GM18861 (cell line): ENCODE data around the gene LAMA5.

Experiments used
- ATAC-seq: cut with Tn5 transposase; IDR thresholded peaks from one replicate; pipeline ENCODE4 v1.9.1; 2021; ENCODE audit not compliant: unreplicated experiment

The LAMA5 gene

DNA sequence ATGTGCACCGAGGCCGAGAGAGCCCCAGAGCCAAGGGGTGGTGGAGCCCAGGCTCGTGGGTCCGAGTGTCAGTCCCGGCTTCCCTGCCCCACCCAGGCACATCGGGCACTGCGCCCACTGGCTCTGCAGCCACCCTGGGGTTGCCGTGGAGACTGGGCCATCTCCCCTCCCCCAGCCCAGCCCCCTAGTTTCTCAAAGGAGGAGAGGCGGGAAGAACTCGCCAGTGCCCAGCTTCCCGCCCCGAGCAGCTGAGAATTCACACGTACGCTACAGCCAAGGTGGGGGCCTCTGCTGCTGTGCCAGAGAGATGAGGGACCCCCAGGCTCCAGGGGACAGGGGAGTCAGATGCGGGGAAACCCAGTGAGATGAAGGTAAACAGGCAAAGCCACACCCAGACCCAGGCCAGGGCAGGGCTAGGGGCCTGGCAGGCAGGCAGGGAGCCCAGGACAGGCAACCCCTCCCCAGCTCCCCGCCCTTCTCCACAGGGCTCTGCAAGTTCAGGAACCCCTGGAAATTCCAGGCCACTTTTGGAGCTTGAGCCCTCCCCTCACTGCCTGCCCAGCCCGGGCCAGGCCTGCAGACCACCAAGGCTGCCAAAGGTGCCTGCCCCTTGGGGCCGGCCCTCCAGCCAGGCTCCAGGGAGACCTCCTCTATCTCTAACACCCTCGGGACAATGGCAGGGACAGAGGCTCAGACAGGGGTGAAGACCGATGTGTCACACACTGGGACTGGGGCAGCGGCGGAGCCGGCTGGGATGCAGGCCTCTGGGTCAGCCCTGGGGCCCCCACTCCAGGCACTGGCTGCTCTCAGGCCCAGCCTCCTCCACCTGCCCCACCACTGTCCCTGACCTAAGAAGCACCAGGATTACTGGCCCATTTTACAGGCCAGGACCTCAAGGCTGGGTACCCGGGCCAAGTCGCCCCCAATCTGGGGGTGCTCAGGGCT, 6.0 kb downstream of the LAMA5 start:
- no peak for ATAC-seq

DNA sequence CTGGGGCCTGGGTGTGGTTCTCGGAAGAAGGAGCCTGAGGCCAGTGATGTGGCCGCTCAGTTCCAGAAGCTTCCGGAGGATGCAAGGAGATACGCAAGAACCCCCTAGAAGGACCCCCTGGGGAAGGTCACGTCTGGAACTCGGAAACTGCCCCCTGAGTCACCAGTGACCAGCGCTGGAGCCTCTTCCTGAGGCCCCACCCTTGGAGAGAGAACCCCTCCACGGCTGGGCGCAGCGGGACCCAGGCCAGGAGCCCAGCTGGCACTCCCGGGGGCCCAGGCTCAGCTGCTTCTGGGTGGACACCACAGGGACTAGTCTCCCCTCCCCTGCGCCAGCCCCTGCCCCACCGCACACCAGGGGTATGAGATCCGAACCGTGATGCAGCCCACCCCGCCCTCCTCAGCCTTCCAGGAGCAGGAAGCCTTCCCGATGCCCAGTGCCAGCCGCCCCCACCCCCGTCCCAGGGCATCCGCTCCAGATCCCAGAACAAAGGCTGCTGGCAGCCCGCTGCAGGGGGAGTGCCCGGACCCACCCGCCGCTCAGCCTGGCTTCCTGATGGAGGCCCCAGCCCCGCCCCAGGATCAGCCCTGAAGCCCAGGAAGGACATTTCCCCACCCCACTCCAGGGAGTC, 7.5 kb downstream of the LAMA5 start:
- no peak for ATAC-seq

DNA sequence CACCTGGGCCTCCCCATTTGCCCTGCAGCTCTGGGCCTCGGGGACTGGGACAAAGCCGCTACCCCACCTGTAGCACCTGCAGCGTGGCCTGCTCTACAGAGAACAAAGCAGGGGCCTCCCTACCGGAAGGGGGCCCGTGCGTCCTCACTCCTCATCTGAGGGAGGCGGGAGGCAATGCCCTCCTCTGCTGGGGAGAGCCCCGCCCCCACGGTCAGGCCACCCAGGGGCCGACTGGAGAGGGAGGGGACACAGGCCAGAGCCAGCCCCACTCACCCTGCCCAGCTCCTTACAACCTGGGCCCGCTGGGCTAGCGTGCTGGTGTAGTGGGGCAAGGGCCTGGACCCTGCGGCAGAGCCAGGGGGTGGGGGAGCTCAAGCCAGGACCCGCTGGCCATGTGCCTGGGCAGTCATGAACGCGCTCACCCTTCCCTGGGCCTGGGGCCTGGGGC, 8.0 kb downstream of the LAMA5 start:
- ATAC-seq, result no peak

DNA sequence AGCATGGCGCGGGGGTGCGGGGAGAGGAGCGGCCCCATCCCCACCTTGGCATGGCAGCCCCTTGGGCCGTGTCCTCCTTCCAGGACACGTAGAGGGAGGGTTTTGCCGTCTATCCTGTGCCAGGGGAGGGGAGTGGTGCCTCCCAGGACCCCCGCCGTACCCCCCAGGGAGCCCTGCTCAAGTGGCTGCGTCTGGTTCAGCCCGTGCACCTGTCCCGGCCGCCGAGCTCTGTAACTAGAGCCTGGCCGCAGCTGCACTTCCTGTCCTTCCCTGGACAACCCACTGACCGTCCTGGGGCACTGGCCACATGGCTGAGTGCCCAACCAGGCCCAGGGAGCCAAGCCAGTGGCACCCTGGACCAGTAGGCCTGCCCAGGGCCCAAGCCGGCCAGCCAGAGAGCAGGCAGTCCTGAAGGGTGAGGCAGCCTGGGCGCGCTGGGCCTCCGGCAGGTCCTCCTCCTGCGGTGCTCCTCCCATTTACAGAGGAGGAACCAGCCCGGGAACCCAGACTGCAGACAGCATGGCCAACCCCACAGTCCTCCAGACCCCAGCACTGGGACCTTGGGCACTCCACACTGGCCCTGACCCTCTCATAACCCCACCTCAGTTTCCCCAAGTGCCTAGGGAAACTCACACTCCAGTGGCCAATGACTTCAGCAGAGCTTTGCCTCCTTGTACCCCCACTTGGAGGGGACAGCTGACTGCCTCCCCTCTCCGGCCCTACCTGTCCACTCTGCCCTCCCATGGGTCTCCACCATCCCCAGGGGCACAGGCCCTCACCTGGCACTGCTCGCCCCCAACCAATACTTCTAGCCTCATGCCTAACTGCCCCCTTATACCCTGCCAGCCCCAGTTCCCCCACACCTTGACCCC, 8.7 kb downstream of the LAMA5 start:
- ATAC-seq, result no peak

DNA sequence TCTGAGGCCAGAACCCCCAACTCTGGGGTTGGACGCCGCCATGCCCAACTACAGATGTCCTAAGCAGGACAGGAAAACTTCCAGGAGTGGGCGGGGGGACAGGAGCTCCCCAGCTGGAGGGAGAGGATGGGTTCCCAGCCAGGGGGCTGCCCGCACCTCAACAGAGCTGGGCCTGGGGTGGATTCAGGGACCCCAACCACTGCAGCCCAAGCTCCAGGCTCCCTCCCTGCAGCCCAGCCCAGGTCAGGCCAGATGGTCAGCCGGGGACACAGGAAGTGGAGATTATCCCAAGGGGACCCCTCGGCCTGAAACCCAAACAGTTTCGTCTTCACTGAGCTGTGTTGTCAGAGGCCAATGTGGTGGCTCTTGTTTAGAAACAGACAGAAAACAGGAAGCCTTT, 9.4 kb downstream of the LAMA5 start:
- ATAC-seq, result no peak

DNA sequence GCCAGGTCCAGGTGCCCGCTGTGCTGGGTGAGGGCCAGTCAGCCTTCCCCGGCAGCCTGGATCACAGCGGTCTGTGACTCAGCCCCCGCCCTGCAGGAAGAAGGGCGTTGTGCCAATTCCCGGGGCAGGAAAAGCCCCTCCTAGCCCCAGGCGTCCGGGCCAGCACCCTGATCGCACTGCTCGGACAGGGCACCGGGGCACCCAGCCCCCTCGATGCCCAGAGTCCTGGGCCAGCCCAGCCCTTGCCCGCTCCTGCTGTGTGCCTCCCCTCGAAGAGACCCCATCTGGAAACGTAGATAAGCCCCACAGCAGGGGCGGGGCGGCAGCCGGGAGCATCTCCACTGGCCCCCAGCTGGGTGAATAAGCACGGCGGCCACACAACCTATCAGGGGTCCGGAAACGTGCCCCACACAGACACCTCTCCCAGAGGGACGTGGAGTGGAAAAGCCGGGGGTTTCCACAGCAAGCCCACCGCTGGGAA, 9.9 kb downstream of the LAMA5 start:
- no peak for ATAC-seq

DNA sequence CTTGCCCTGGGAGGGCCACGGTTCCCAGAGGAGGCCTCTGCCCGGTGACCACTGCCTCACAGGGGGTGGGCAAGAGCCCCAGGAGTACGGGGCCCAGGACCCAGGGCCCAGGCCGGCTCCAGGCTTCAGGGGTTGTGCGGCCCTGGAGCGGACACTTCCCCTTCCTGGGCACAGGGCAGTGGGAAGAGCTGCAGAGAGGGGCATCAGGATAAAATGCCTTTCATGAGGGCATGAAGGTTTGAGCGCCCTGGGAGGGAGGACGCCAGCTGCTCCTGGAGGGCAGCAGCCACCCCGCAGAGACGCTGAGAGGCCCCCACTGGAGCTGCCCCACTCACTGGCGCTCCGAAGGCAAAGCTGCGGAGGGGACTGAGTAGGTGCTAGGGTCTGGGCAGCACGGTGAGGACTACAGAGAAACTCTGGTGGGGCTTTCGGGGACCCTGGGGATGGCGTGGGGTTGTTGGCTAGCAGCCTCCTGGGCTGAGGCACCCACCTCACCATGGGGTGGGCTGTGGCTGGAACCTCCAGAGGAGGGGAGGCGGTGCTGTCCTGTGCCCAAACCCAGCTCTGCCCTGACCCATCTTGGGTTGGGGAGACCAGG, 10.4 kb downstream of the LAMA5 start:
- ATAC-seq, result no peak

DNA sequence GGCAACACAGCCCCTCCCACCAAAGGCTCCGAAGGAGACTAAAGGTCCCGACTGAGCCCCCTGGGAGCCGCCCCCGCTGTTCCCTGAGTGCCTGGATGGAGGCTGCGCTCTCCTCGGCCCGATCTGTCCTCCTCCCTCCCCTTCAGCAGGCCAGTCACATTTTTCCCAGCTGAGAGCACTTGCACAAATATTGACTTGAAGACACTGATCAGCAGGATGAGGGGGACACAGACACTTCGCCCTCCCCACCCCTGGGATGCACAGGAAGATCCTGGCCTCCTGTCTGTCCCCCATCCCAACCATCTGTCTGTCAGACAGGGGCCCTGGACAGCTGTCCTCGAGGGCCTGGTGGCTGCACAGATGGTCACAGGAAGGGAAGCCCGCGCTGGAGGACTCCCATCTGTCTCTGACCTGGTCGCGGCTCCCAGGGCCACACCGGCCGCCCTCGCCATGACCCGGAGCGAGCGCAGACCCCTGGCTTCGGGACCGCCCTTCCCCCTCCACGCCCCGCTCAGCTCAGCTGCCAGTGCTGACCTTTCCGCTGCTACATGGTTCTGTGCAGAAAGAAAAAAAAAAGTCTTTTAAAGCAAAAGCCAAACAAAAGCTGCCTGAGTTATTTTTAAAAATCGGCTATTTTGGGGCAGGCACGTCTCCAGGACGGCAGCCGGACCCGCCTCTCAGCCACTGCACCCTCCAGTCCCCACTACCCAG, 11.1 kb downstream of the LAMA5 start:
- ATAC-seq, result no peak

DNA sequence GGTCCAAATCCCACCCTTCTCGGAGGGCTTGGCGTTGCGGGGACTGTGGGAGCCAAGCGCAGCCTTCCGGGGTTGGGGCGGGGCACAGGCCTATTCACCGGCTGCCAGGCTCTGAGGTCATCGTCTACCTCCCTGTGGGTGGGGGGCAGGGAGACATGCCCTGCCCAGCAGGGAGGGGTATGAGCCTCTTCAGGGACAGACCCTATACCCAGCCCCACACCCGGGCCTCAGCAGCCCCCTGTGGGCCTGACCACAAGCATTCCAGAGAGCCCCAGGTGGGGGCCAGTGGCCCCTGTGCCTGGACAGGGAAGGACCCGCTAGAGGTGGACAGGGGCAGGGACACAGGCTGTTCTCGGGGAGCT, 11.6 kb downstream of the LAMA5 start:
- no peak for ATAC-seq

DNA sequence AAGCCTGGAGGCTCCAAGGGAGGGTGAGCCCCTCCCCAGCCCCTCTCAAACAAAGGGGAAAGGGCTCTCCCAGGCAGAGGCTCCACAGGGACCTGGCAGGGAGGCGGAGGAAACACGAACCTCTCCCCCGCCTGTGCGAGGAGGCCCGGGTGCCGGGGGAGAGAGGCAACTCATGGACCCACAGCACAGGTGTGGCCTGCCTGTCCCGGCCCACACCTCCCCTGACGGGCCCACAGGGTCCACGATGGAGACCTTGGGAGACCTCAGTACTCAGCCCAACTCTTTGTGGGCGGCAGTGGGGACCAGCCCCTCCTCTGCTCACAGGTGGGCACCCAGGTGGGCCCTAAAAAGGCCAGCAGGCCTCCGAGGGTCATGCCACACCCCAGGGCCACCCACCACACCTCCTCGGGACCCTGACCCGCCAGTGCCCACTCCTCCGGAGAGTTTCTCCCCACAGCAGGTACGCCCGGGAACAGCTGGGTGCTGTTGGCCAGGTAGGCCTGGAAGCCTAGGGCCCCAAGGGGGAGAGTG, 12.2 kb downstream of the LAMA5 start:
- no peak for ATAC-seq

DNA sequence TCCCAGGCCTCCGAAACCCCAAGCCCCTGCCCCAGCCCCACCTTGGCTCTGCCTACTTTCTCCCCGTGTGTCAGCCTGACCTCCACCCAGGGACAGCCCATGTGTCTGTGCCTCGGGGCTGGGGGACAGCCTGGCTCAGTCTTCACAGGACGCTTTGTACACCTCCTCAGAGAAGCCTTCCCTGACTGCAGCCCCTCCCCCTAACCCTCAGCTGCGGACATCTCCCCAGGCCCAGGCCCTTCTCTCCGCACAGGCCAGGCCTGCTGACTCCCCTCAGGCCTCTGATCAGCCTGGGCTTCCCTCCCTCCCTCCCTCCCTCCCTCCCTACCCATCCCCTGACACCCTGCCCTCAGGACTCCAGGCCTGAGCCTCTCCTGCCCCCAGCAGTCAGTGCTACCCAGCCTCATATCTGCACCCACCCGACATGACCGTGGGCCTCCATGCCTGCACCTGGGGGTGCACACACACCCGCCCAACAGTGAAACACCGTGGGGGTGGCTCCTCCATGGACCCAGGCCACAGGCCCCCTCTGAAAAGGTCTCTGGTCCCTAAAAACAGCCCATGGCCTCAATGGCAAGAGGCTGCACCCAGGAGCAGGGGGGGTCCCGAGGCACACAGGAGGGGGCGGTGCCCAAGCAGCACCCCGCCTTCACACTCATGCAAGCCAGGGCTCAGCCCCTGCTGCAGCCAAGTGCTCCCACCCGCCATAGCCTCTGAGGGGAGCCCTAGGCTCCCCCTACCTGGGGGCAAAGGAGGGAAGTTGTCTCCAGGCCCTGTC, 12.9 kb downstream of the LAMA5 start:
- ATAC-seq, result no peak

DNA sequence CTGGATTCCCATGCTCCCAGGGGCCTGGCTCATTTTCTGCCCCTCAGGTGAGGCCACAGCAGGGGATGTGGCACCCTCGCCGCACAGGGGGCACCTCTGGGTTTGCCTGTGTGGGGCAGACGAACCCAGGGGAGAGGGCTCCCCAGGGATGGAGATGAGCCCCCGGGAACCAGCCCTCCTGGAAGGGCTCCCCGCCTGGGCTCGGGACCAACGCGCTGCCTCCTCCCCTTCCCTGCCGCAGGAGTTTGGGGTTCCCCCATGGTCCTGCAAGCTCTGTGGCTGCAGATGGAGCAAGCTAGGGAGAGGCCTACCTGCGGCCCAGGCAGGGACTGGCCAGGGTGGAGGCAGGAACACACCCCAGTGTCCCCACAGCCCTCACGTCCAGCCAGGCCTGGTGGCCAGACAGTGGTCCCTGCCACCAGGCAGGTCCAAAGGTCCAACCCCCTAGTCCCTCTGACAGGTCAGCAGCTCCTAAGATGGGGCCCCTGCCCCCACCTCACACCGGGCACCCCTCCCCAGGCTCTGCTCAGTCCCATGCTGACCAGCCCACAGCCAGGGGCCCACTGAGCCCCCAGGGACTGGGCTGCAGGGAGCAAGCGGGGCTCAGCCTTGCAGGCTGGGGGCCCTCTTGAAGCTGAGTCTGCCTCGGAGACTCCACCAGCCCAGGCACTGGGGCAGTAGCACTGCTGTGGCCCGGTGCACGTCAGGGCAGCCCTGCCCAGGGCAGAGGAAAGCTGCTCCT, 13.7 kb downstream of the LAMA5 start:
- no peak for ATAC-seq

DNA sequence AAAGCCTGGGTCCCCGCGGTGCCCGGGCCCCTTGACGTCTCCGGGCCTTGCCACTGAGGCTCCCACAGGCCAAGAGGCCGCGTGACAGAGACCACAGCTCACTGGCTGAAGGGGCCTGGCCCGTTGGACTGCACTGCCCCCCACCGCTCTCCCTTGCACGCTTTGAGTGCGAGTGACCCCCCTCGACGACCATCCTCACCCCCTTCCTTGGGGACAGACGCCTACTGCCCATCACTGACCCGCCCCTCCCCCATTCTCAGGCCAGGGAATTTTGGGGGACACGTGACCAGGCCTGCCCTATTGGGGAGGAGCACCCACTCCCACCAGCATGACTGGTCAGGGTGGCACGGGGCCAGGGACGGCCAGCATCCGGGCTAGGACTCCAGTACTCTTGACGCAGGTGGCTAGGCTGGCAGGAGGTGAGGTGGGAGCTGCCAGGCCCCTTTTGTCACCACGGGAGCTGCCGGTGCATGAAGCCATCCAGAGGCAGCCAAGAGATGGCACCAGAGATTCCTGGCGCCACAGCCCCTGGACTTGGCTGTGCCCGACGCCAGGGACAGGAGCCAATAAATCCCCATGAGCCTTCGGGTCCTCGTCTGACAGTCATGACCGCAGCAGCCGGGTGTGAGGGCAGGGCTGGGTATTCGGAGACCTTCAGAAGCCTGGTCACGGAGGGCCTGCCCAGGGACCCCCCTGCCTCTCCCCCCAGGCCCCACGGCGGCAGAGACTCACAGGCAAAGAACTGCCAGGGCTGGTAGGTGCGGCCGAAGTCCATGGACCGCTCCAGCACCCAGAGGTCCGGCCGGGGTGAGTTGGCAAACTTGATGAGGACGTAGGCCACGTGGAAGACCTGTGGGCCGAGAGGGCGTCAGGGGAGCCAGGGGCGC, 14.5 kb downstream of the LAMA5 start:
- ATAC-seq, result no peak

DNA sequence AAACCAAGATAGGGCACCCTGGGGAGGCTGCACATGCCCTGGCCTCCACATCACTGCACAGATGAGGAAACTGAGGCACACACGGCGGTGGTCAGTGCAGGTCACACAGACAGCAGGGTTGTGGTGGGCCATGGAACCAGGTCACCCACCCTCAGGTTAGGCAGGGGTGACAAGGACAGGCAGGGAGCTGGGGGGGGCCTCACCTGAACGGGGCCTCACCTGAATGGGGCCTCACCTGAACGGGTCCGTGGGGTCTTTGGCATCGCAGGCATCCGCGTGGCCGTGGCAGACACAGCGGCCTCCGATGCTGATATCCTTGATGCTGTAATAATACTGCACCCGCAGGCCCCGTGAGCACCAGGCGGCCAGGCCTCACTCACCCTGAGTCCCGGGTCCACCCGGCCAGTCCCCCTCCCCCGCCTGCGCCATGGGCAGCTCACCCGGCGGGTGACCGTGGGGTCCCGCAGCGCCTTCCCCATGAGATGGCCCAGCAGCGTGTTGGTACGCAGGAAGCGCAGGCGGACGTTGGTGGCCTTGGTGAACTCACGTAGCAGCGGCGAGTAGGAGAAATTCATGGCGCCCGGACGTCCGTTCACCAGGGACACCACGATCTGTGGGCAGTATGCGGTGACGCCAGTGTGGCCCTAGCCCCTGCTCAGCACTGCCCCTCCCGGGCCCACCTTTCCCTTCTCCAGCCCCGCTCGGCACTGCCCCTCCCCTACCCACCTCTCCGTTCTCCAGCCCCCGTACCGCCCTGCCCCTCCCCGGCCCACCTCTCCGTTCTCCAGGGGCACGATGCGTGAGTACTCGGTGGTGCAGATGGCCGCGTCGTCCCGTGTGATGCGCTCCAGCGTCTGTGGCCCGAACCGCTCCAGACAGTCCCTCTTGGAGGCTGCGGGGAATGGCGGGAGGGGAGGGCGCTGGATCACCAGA, 15.4 kb downstream of the LAMA5 start:
- no peak for ATAC-seq

DNA sequence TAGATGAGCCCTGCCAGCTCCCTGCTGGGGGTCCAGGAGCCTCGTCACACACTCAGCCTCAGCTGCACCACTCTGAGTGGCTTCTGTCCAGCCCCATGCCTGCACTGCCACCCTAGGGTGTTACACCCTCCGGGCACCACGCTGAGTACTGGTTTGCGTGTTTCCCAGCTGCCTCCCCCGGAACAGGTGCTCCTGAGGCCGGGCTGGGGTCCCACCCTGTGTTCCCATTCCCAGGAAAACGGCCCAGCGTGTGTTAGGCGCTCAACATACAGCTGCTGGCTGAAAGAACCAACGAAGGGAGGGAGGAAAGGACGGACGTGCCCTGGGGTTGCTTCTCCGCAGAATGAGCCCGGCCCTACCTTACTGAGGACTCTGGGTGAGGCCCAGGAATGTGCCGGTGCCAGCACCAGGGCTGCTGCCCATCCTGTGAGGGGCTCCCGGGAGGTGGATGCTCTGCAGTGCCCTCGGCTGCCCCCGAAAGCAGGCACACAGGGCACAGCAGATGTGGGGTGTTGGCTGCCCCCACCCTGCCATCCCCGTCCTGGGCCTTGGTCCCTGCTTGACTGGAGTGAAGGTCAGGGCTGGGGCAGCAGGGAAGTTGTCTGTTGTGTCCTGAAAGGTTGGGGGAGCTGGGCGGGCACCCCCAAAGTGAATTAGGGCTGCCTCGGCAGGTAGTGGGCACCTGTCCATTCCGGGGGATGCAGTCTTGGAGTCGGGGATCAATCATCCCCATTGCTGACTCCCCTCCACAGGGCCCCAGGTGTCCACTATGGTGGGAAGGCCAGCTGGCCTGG, 16.3 kb downstream of the LAMA5 start:
- ATAC-seq, result no peak
